Mucosa of descending colon (tissue), 3 donors: ENCODE measurements around the gene PSMB2. TPM values are rescaled to one million over a fixed set of nuclear protein-coding genes. Genes with fewer than 3 reads are reported as not detected.

Experiments used
- ATAC-seq: fragments of 200-7000 bp; cut with Tn5 transposase; one replicate; pipeline ENCODE4 v1.9.1; 2020; ENCODE audit warnings: mild to moderate bottlenecking, moderate library complexity
- DNase-seq, 3 donors: peaks; one replicate each; pipeline ENCODE4 v3.0.0-alpha.2; 2020
- H3K36me3 ChIP-seq: fragments of 200-600 bp; one replicate; pipeline ENCODE4 v1.8.0; 2021; ENCODE audit warnings: low read depth, mild to moderate bottlenecking
- H3K4me1 ChIP-seq: fragments of 200-600 bp; one replicate; pipeline ENCODE4 v1.8.0; 2021; ENCODE audit warnings: low read depth, mild to moderate bottlenecking
- H3K4me3 ChIP-seq: fragments of 200-600 bp; one replicate; pipeline ENCODE4 v1.8.0; 2021; ENCODE audit warnings: mild to moderate bottlenecking
- H3K9me3 ChIP-seq: fragments of 200-600 bp; one replicate; pipeline ENCODE4 v1.8.0; 2021; ENCODE audit warnings: mild to moderate bottlenecking
- intact Hi-C, 2 donors: fragments of 100-400 bp; cut with DNase I in 1 of 2; cut with micrococcal nuclease in 1 of 2; formaldehyde crosslinking; loops; one replicate each; pipeline versions ENCODE4 v1.11.0 to v1.11.1; 2022; cut with DNase I, micrococcal nuclease
- total RNA-seq, 3 donors: library from RNA; stranded (reverse); fragmentation: NEBNext Ultra II Directional in 2 of 3; extraction: Animal tissue kit (Norgen Biotek cat#: 25700) in 2 of 3; gene quantifications; one replicate each; pipeline versions ENCODE4 v1.2.1 to v1.2.4, GENCODE V29; 2021 to 2023
- TF ChIP-seq, protein P1 (sequence below): fragments of 200-600 bp; IDR thresholded peaks from one replicate; pipeline ENCODE4 v1.8.0; 2022; ENCODE audit warnings: antibody characterized with exemption, mild to moderate bottlenecking
- donor health status: DM: no; HTN: no; CAD: no; lungs with moderate emphysema.
- donor health status: DM: no; HTN: no; CAD: no.
- donor health status: DM: no; HTN: yes; CAD: no.

PSMB2 gene
- total RNA-seq, 3 donors from 2014 or later = 34.8 to 62.9 (median 39.7) TPM

DNA sequence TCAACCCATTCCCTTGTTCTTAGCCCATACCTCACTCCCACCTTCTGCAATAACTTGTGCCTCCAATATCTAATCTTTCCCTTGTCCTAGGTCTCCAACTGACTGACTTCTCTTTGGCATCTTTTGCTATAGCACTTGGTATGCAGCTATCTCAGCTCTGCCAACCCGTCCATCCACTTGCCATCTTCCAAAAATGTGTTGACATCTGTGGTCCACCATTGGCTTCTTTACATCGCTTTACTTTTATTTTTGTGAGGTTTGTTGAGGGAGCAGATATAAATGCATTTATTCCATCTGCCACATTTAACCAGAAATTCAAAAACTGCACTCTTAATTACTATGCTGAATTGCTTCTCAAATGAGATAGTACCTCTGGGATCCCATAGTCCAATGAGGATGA, 24.9 kb upstream of the PSMB2 start:
- Histone ChIP-seq H3K4me1 (no peaks in the 10 kb centered on the region), H3K4me3 (no peak overlapping the region), H3K9me3 (no peaks in the 10 kb centered on the region), H3K36me3 (no peaks in the 10 kb centered on the region)
- ATAC-seq = no peak
- TF ChIP-seq, protein P1, sequence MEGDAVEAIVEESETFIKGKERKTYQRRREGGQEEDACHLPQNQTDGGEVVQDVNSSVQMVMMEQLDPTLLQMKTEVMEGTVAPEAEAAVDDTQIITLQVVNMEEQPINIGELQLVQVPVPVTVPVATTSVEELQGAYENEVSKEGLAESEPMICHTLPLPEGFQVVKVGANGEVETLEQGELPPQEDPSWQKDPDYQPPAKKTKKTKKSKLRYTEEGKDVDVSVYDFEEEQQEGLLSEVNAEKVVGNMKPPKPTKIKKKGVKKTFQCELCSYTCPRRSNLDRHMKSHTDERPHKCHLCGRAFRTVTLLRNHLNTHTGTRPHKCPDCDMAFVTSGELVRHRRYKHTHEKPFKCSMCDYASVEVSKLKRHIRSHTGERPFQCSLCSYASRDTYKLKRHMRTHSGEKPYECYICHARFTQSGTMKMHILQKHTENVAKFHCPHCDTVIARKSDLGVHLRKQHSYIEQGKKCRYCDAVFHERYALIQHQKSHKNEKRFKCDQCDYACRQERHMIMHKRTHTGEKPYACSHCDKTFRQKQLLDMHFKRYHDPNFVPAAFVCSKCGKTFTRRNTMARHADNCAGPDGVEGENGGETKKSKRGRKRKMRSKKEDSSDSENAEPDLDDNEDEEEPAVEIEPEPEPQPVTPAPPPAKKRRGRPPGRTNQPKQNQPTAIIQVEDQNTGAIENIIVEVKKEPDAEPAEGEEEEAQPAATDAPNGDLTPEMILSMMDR = no peak
- intact Hi-C loops = no loop called here
- no peak for DNase-seq

DNA sequence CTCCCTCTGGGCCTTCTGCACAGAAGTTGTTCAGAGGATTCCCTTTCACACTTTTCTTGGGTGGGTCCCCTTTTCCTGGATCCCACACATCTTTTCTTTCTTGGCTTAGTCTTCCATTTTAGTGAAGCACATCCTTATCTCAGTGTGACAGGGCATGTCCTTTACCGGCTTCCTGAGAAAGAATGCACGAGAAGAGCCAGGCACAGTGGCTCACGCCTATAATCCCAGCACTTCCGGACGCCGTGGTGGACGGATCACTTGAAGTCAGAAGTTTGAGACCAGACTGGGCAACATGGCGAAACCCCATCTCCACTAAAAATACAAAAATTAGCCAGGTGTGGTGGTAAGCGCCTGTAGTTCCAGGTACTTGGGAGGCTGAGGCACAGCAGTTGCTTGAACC, 22.1 kb upstream of the PSMB2 start:
- no peaks in the 10 kb centered on the region for H3K4me1 ChIP-seq
- H3K4me3 ChIP-seq = no peak overlapping the region
- no peak for ATAC-seq
- H3K9me3 ChIP-seq = no peaks in the 10 kb centered on the region
- TF ChIP-seq, protein P1 = no peak
- H3K36me3 ChIP-seq = no peaks in the 10 kb centered on the region
- intact Hi-C loops = no loop called here
- no peak for DNase-seq

DNA sequence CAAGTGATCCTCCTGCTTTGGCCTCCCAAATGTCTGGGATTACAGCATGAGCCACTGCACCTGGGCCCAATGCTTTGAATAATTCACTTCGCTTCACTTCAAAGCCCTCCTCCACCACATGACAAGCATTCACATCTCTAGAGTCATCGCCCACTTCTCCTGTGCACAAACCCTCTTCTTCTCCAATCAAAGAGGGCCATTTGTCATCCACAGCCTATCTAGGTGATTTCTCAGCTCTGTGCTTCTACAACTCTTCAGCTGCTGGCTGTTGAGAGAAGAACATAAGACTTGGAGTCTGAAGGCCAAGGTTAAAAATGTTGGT, 20.1 kb upstream of the PSMB2 start:
- no peaks in the 10 kb centered on the region for H3K9me3 ChIP-seq
- no peaks in the 10 kb centered on the region for H3K36me3 ChIP-seq
- no peaks in the 10 kb centered on the region for H3K4me1 ChIP-seq
- H3K4me3 ChIP-seq = no peak overlapping the region
- DNase-seq = no peak
- intact Hi-C loops = no loop called here
- TF ChIP-seq, protein P1 = no peak
- ATAC-seq = no peak

DNA sequence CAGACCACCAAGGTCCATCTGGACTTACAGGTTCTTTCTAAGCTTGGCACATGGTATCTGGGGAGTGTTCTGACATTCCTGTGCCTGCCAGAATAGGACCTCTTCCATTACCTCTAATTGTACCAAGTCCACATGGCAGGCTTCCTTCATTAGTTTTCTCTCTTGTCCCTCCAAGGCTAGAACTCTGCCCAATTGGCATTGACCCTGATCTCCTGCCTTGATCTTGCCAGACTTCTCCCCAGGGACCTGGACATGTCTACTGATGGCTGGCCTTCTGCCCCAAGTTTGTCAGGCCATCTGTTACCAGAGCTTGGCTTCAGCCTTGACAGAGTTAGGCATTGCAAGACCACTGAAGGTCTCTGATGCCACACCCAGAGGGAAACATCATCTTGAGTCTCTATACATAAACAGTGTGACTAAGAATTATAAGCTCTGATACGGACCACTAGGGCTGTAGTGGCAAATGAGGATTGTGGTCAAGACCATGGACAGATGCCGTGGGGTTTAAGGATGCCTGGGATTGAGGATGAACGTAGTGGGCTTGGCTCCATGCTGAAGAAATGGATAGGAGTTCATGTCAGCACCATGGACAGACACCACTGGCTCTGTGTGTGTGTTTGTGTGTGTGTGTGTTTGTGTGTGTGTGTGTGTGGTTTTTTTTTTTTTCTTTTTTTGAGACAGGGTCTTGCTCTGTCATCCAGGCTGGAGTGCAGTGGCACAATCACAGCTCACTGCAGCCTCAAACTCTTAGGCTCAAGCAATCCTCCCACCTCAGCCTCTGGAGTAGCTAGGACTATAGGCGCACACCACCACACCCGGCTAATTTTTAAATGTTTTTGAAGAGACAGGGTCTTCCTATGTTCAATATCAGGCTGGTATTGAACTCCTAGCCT, 19.5 kb upstream of the PSMB2 start:
- ATAC-seq (no peak), DNase-seq (peak in 1 of 3 donors; percentile 12)
- no peaks in the 10 kb centered on the region for H3K36me3 ChIP-seq
- H3K9me3 ChIP-seq = no peaks in the 10 kb centered on the region
- H3K4me3 ChIP-seq = no peak overlapping the region
- TF ChIP-seq, protein P1 = no peak
- no peaks in the 10 kb centered on the region for H3K4me1 ChIP-seq
- intact Hi-C loops = no loop called here

DNA sequence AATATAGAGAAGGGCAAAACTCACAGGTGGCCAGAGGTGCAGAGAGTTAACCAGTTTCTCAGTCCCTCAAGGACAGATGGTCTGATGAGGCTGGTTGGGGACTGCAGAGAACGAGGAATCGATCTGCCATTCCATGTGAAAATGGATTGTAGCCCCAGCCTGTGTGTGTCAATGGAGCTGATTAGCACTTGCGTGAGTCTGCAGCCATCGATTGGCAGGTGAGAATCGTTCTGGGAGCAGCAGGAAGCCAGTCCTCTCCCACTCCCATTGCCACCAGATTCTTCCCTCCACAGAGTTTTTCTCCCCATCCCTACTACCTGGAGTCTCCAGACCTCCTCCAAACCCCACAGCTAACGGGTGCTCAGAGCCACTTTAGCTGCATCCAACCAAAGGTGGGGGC, 18.3 kb upstream of the PSMB2 start:
- Histone ChIP-seq H3K9me3 (no peaks in the 10 kb centered on the region), H3K36me3 (no peaks in the 10 kb centered on the region), H3K4me3 (no peak overlapping the region), H3K4me1 (no peaks in the 10 kb centered on the region)
- TF ChIP-seq, protein P1 = no peak
- intact Hi-C loops = no loop called here
- ATAC-seq = no peak
- no peak for DNase-seq
